A549 treated with CORT108297 at 1 μM for 4 hours (cell line): ENCODE measurements around the gene AP4E1. TPM values are rescaled to one million over a fixed set of nuclear protein-coding genes. Genes with fewer than 3 reads are reported as not detected.

ENCODE experiments used
- total RNA-seq: library from RNA; stranded (reverse); fragments of 200-300 nt; extraction: Qiagen RNA extraction; gene quantifications from 5 replicates; pipeline ENCODE4 v1.2.3, GENCODE V29; 2022

AP4E1 gene
- total RNA-seq = 6.9 to 9.7 TPM (median 8.3 TPM) in 5 replicates

GRCh38 chr15:50908209-50909009 lies at the start of gene AP4E1:
TSS of gene AP4E1 (plus strand) at chr15:50908683. CDS start at chr15:50908779, 96 bp downstream.

Other genes with a start within 250 kb of the AP4E1 start
- gene TRPM7, start 221.9 kb upstream of the AP4E1 start, total RNA-seq = 22.2 to 30.2 TPM (median 23.6 TPM) in 5 replicates
- 84.6 to 104 TPM (median 96.3 TPM) in 5 replicates for gene SPPL2A, start 143.0 kb upstream of the AP4E1 start, total RNA-seq
- gene TNFAIP8L3, start 186.2 kb downstream of the AP4E1 start, total RNA-seq = 7.0 to 10.0 TPM (median 8.9 TPM) in 5 replicates